HCT116 (cell line): ENCODE results near the gene ABCC11. TPM values are rescaled to one million over a fixed set of nuclear protein-coding genes. Genes with fewer than 3 reads are reported as not detected.

Experiments
- ATAC-seq: fragments of 200-7000 bp; cut with Tn5 transposase; 2 replicates; pipeline ENCODE4 v1.9.1; 2020; ENCODE audit warnings: mild to moderate bottlenecking, moderate library complexity
- BruUV-seq: library from RNA; stranded (reverse); fragments of 400-500 nt; replicated peaks from 2 replicates; lab custom pipeline; 2021; lab: Mats Ljungman, UMichigan
- CTCF ChIA-PET: fragments of 300-600 bp; sonication (Branson Sonifier 250); formaldehyde crosslinking; loops from one replicate; lab custom pipeline; 2021; ENCODE audit warnings: antibody characterized with exemption; lab: Charles Lee
- POLR2A ChIA-PET: fragments of 300-600, 350-600 bp; sonication (Branson Sonifier 250); formaldehyde crosslinking; loops from one replicate; lab custom pipeline; 2021; ENCODE audit warnings: antibody characterized with exemption; lab: Charles Lee
- RAD21 ChIA-PET, 2 experiments: fragments of 300-600 bp; sonication (Branson Sonifier 250); formaldehyde crosslinking; loops; one replicate each; lab custom pipeline; 2023; ENCODE audit warnings: low total read pairs in 2 of 2; ENCODE audit not compliant: uncharacterized antibody in 2 of 2, unreplicated experiment in 2 of 2, low non-redundant PET in 1 of 2; lab: Charles Lee
- DNase-seq: peaks from one replicate; pipeline ENCODE4 v3.0.0-alpha.2; 2010; ENCODE audit warnings: low read depth, low spot score
- H2AFZ ChIP-seq: fragments of 200-600 bp; shearing (Covaris generic), sonication (generic); 2 replicates; pipeline ENCODE4 v1.6.1; 2017; ENCODE audit warnings: low read depth, mixed run types, mixed read lengths, antibody characterized with exemption, low read length; ENCODE audit not compliant: poor library complexity, severe bottlenecking
- H3K27ac ChIP-seq: 2 replicates; pipeline ENCODE4 v1.5.1; 2012; ENCODE audit warnings: low read depth, low read length
- H3K27me3 ChIP-seq: fragments of 200-600 bp; sonication (generic); 2 replicates; pipeline ENCODE4 v1.6.1; 2016; ENCODE audit warnings: mixed run types, low read length, mixed read lengths; ENCODE audit not compliant: insufficient read depth
- H3K36me3 ChIP-seq, 2 experiments: fragments of 200-500 bp in 1 of 2; fragments of 200-600 bp in 1 of 2; sonication (Bioruptor generic) in 1 of 2; sonication (generic) in 1 of 2; 2 replicates each; pipeline versions ENCODE4 v1.5.1 to v1.6.1; 2014 to 2016; ENCODE audit warnings: low read length in 2 of 2, inconsistent platforms in 1 of 2, mixed read lengths in 1 of 2, mixed run types in 1 of 2; ENCODE audit not compliant: insufficient read depth in 2 of 2, control insufficient read depth in 1 of 2
- H3K4me1 ChIP-seq, 2 experiments: fragments of 200-600 bp in 1 of 2; sonication (generic) in 1 of 2; 2 replicates each; pipeline versions ENCODE4 v1.5.1 to v1.6.1; 2012 to 2017; ENCODE audit warnings: low read length in 2 of 2, inconsistent platforms in 1 of 2, mild to moderate bottlenecking in 1 of 2, mixed read lengths in 1 of 2, mixed run types in 1 of 2, moderate library complexity in 1 of 2; ENCODE audit not compliant: insufficient read depth in 2 of 2, control insufficient read depth in 1 of 2
- H3K4me2 ChIP-seq: fragments of 200-600 bp; sonication (generic); 2 replicates; pipeline ENCODE4 v1.6.1; 2017; ENCODE audit warnings: mixed run types, low read length, mixed read lengths
- H3K4me3 ChIP-seq, 2 experiments: fragments of 200-600 bp in 1 of 2; sonication (generic) in 1 of 2; replicated peaks in 1 of 2; 2 replicates each; pipeline ENCODE4 v1.5.1; 2011 to 2016; ENCODE audit warnings: low read length in 2 of 2, control low read depth in 1 of 2, low read depth in 1 of 2, mild to moderate bottlenecking in 1 of 2, mixed read lengths in 1 of 2, mixed run types in 1 of 2
- H3K79me2 ChIP-seq: fragments of 200-600 bp; sonication (generic); 2 replicates; pipeline ENCODE4 v1.6.1; 2017; ENCODE audit warnings: mild to moderate bottlenecking, mixed run types, low read length, moderate library complexity, mixed read lengths; ENCODE audit not compliant: insufficient read depth
- H3K9ac ChIP-seq: fragments of 200-600 bp; sonication (generic); 2 replicates; pipeline ENCODE4 v1.6.1; 2016; ENCODE audit warnings: low read length, mixed read lengths
- H3K9me2 ChIP-seq: fragments of 200-600 bp; sonication (generic), shearing (Covaris generic); 2 replicates; pipeline ENCODE4 v1.6.1; 2017; ENCODE audit warnings: mixed run types, mild to moderate bottlenecking, moderate library complexity; ENCODE audit not compliant: insufficient read depth
- H3K9me3 ChIP-seq, 2 experiments: fragments of 200-500 bp in 1 of 2; fragments of 200-600 bp in 1 of 2; sonication (Bioruptor generic) in 1 of 2; sonication (generic) in 1 of 2; 2 replicates each; pipeline ENCODE4 v1.6.1; 2014 to 2017; ENCODE audit warnings: low read length in 2 of 2, mixed read lengths in 2 of 2, inconsistent platforms in 1 of 2, low read depth in 1 of 2, mild to moderate bottlenecking in 1 of 2, mixed run types in 1 of 2, moderate library complexity in 1 of 2; ENCODE audit not compliant: control insufficient read depth in 1 of 2, insufficient read depth in 1 of 2
- H4K20me1 ChIP-seq: fragments of 200-600 bp; sonication (generic), shearing (Covaris generic); 2 replicates; pipeline ENCODE4 v1.6.1; 2017; ENCODE audit warnings: mixed run types, mild to moderate bottlenecking, moderate library complexity; ENCODE audit not compliant: insufficient read depth
- CEBPB ChIP-seq: IDR thresholded peaks from 2 replicates; pipeline ENCODE4 v1.6.1; 2012; ENCODE audit warnings: low read depth
- ELF1 ChIP-seq: IDR thresholded peaks from 2 replicates; pipeline ENCODE4 v1.6.1; 2012; ENCODE audit warnings: low read depth, borderline replicate concordance
- EZH2 ChIP-seq: fragments of 200-600 bp; sonication (generic); IDR thresholded peaks from 2 replicates; pipeline ENCODE4 v1.6.1; 2017; ENCODE audit warnings: antibody characterized with exemption, mixed run types
- FOSL1 ChIP-seq: IDR thresholded peaks from 2 replicates; pipeline ENCODE4 v1.6.1; 2012; ENCODE audit warnings: low read depth
- MAX ChIP-seq: IDR thresholded peaks from 2 replicates; pipeline ENCODE4 v1.6.1; 2012
- POLR2A ChIP-seq: IDR thresholded peaks from 2 replicates; pipeline ENCODE4 v1.7.0; 2011; ENCODE audit warnings: borderline replicate concordance; ENCODE audit not compliant: insufficient read depth, insufficient read length; ENCODE audit errors: extremely low read depth
- RAD21 ChIP-seq: IDR thresholded peaks from 2 replicates; pipeline ENCODE4 v1.6.1; 2012; ENCODE audit warnings: low read depth, mild to moderate bottlenecking
- REST ChIP-seq: IDR thresholded peaks from 2 replicates; pipeline ENCODE4 v1.6.1; 2012; ENCODE audit warnings: low read depth
- SP1 ChIP-seq: IDR thresholded peaks from 2 replicates; pipeline ENCODE4 v1.6.1; 2012; ENCODE audit warnings: low read depth
- ZBTB33 ChIP-seq: IDR thresholded peaks from 2 replicates; pipeline ENCODE4 v1.6.1; 2011; ENCODE audit warnings: mild to moderate bottlenecking, low read length, moderate library complexity; ENCODE audit not compliant: insufficient replicate concordance; ENCODE audit errors: extremely low read depth
- ZFX ChIP-seq: fragments of 450-650 bp; IDR thresholded peaks from 2 replicates; pipeline ENCODE4 v1.6.1; 2017
- intact Hi-C: fragments of 100-400 bp; cut with micrococcal nuclease; formaldehyde crosslinking; loops from 2 replicates; pipeline ENCODE4 v1.10.0; 2022
- total RNA-seq: library from RNA; stranded (reverse); gene quantifications from one replicate; pipeline ENCODE4 v1.2.1, GENCODE V29; 2021; ENCODE audit not compliant: unreplicated experiment

Gene ABCC11
- total RNA-seq, 1 experiment from 2014 or later: 0.54 TPM

- ChIA-PET RAD21 (no interaction called here), CTCF (no interaction called here), POLR2A (no interaction called here)
- no peaks in the 10 kb centered on the region for H3K4me1 ChIP-seq
- no peak overlapping the region for H3K27ac ChIP-seq
- no peaks in the 10 kb centered on the region for H3K27me3 ChIP-seq
- peaks cover 3% of the 10 kb centered on the region; the same call in 1 of the 2 replicates for H3K79me2 ChIP-seq
- no TSS peak for BruUV-seq
- no peak for DNase-seq
- H3K9ac ChIP-seq: no peak overlapping the region
- no peak for ATAC-seq
- intact Hi-C loops: no loop called here
- no peak overlapping the region for H3K4me3 ChIP-seq
- no peaks in the 10 kb centered on the region for H3K9me2 ChIP-seq
- peaks cover 28 to 45% of the 10 kb centered on the region in 2 experiments for H3K36me3 ChIP-seq
- no peaks in the 10 kb centered on the region for H4K20me1 ChIP-seq
- H3K4me2 ChIP-seq: no peak overlapping the region
- no peak overlapping the region for H2AFZ ChIP-seq
- TF ChIP-seq POLR2A (no peak), FOSL1 (no peak), EZH2 (no peak), REST (no peak), ZBTB33 (no peak), ZFX (no peak), MAX (no peak), CEBPB (no peak), SP1 (no peak), RAD21 (no peak), ELF1 (no peak)
- peaks cover 0 to 5% of the 10 kb centered on the region in 2 experiments; a peak in 1 of 4 replicates for H3K9me3 ChIP-seq
Measured at GRCh38 chr16:48262631-48263030, 15.3 kb upstream of the ABCC11 start.
